HG03469 (cell line): ENCODE measurements around the gene CFD.
"Not testable (repeated sequence)": the region's sequence is repeated elsewhere in the genome, so short reads cannot be mapped to it uniquely, and the experiment has no call there.

Experiments
- ATAC-seq: cut with Tn5 transposase; IDR thresholded peaks from one replicate; pipeline ENCODE4 v1.9.1; 2021; ENCODE audit warnings: mild to moderate bottlenecking, moderate library complexity, moderate number of reproducible peaks; ENCODE audit not compliant: unreplicated experiment

CFD gene

GRCh38 chr19:852136-853013, 7.1 kb upstream of the CFD start, which contains the start of gene ELANE:
Gene ELANE, plus strand, starts transcription at chr19:852303. Its CDS starts 26 bp downstream, at chr19:852329.
- ATAC-seq: no peak

- ATAC-seq: no peak
Measured at GRCh38 chr19:853014-853585, 6.4 kb upstream of the CFD start.

GRCh38 chr19:853614-854220, 5.7 kb upstream of the CFD start:
- not testable (repeated sequence) for ATAC-seq

- ATAC-seq: no peak
Measured at GRCh38 chr19:854549-854948, 4.9 kb upstream of the CFD start.

GRCh38 chr19:855142-855541, 4.3 kb upstream of the CFD start:
- no peak for ATAC-seq

GRCh38 chr19:855566-856120, 3.8 kb upstream of the CFD start:
- ATAC-seq: no peak

GRCh38 chr19:858284-858683, 1.2 kb upstream of the CFD start:
- ATAC-seq: no peak

GRCh38 chr19:861141-861755, 1.8 kb downstream of the CFD start:
- no peak for ATAC-seq

GRCh38 chr19:861756-862580, 2.5 kb downstream of the CFD start:
- no peak for ATAC-seq

GRCh38 chr19:862581-863314, 3.3 kb downstream of the CFD start:
- ATAC-seq: no peak

- no peak for ATAC-seq
Measured at GRCh38 chr19:863315-863620, 3.8 kb downstream of the CFD start.

GRCh38 chr19:866769-867300, 7.4 kb downstream of the CFD start:
- no peak for ATAC-seq

- no peak for ATAC-seq
Measured at GRCh38 chr19:867301-867793, 7.9 kb downstream of the CFD start.

GRCh38 chr19:867855-868457, 8.5 kb downstream of the CFD start:
- no peak for ATAC-seq

- ATAC-seq: no peak
Measured at GRCh38 chr19:868458-869244, 9.2 kb downstream of the CFD start.

GRCh38 chr19:869245-870177, 10.0 kb downstream of the CFD start:
- ATAC-seq: no peak

- no peak for ATAC-seq
Measured at GRCh38 chr19:870314-870713, 10.8 kb downstream of the CFD start.
